A549 (cell line): ENCODE data around the gene CYP4V2. TPM values are rescaled to one million over a fixed set of nuclear protein-coding genes. Genes with fewer than 3 reads are reported as not detected.

Source experiments
- ATAC-seq, 2 experiments: fragments of 200-7000 bp in 1 of 2; fragments of >200 bp in 1 of 2; cut with Nextera tagmentation in 1 of 2; cut with Tn5 transposase in 1 of 2; 3 replicates each; pipeline versions ENCODE4 v1.8.0 to v1.9.1; 2018 to 2020; ENCODE audit warnings: mild to moderate bottlenecking in 1 of 2, moderate library complexity in 1 of 2
- CTCF ChIA-PET: fragments of 300-600 bp; sonication (Branson Sonifier 250); formaldehyde crosslinking; extraction: SDS; loops from one replicate; lab custom pipeline; 2021; ENCODE audit warnings: antibody characterized with exemption, inconsistent platforms; lab: Yijun Ruan, JAX
- POLR2A ChIA-PET: fragments of 350-600 bp; formaldehyde crosslinking; extraction: SDS; loops from one replicate; lab custom pipeline; 2021; ENCODE audit warnings: antibody characterized with exemption, inconsistent platforms; lab: Yijun Ruan, JAX
- DNase-seq, 2 experiments: peaks; one replicate each; pipeline versions ENCODE4 v3.0.0 to v3.0.0-alpha.2; 2011 to 2016; ENCODE audit warnings: low read depth in 1 of 2, low spot score in 1 of 2
- FAIRE-seq: peaks from 2 replicates; lab custom pipeline; 2011; peaks lifted over from hg19 to GRCh38; lab: Jason Lieb, UNC
- H3K27ac ChIP-seq, 2 experiments: fragments of >200 bp; sonication (Bioruptor Twin); formaldehyde crosslinking; 3 replicates each; pipeline ENCODE4 v1.5.1; 2016 to 2017
- H3K4me1 ChIP-seq: fragments of >200 bp; sonication (Bioruptor Twin); formaldehyde crosslinking; 3 replicates; pipeline ENCODE4 v1.6.1; 2016
- H3K4me2 ChIP-seq: fragments of >200 bp; sonication (Bioruptor Twin); formaldehyde crosslinking; 3 replicates; pipeline ENCODE4 v1.6.1; 2016
- H3K4me3 ChIP-seq: fragments of >200 bp; sonication (Bioruptor Twin); formaldehyde crosslinking; 3 replicates; pipeline ENCODE4 v1.5.1; 2016
- H3K9me3 ChIP-seq: fragments of >200 bp; sonication (Bioruptor Twin); formaldehyde crosslinking; 3 replicates; pipeline ENCODE4 v1.6.1; 2016
- BHLHE40 ChIP-seq: IDR thresholded peaks from 2 replicates; pipeline ENCODE4 v1.6.1; 2012; ENCODE audit warnings: low read depth, low read length, inconsistent platforms
- EHMT2 ChIP-seq: fragments of 200-600 bp; sonication (generic); IDR thresholded peaks from 2 replicates; pipeline ENCODE4 v1.6.1; 2016; ENCODE audit warnings: antibody characterized with exemption, low read depth, mild to moderate bottlenecking, moderate library complexity
- ESRRA ChIP-seq: fragments of 150-350 bp; IDR thresholded peaks from 2 replicates; pipeline ENCODE4 v1.6.1; 2014; ENCODE audit warnings: mild to moderate bottlenecking, low read length, borderline replicate concordance
- FOXS1 ChIP-seq: fragments of 250-450 bp; sonication (Bioruptor Pico); IDR thresholded peaks from 2 replicates; pipeline ENCODE4 v1.5.0; 2020; ENCODE audit warnings: mild to moderate bottlenecking, moderate library complexity
- HDAC2 ChIP-seq: fragments of 200-600 bp; sonication (generic); IDR thresholded peaks from 2 replicates; pipeline ENCODE4 v1.6.1; 2016
- HEYL ChIP-seq: fragments of 250-450 bp; sonication (Bioruptor Pico); IDR thresholded peaks from 2 replicates; pipeline ENCODE4 v1.8.0; 2021; ENCODE audit warnings: mild to moderate bottlenecking, moderate library complexity
- HOXB13 ChIP-seq: fragments of 250-450 bp; sonication (Bioruptor Pico); IDR thresholded peaks from 2 replicates; pipeline ENCODE4 v1.5.0; 2020; ENCODE audit warnings: low read depth, mild to moderate bottlenecking, moderate library complexity
- JUN ChIP-seq, 2 experiments: fragments of >200 bp; sonication (Bioruptor Twin); formaldehyde crosslinking; IDR thresholded peaks; 2 replicates in 1 of 2; 3 replicates in 1 of 2; pipeline ENCODE4 v1.6.1; 2016 to 2017
- RARB ChIP-seq: fragments of 250-450 bp; sonication (Bioruptor Pico); IDR thresholded peaks from 2 replicates; pipeline ENCODE4 v1.8.0; 2021; ENCODE audit warnings: mild to moderate bottlenecking, moderate library complexity
- RCOR1 ChIP-seq: fragments of 150-350 bp; IDR thresholded peaks from 2 replicates; pipeline ENCODE4 v1.6.1; 2014; ENCODE audit warnings: antibody characterized with exemption, low read length, low read depth
- TP53 ChIP-seq: fragments of 250-450 bp; sonication (Bioruptor Pico); IDR thresholded peaks from 2 replicates; pipeline ENCODE4 v1.5.0; 2021; ENCODE audit warnings: mild to moderate bottlenecking, moderate library complexity
- ZNF302 ChIP-seq: fragments of 250-450 bp; sonication (Bioruptor Pico); IDR thresholded peaks from 2 replicates; pipeline ENCODE4 v1.9.0; 2021; ENCODE audit warnings: inconsistent platforms, mild to moderate bottlenecking, moderate library complexity
- WGBS: methylation state at CpG from one replicate; pipeline ENCODE4 v1.1.6; 2017; ENCODE audit errors: missing lambda C conversion rate; 5-methylcytosine and 5-hydroxymethylcytosine counted together
- polyA plus RNA-seq, 4 experiments: library from polyadenylated mRNA; depleted of rRNA in 3 of 4; stranded (reverse); fragments of >200 nt; fragmentation: RNase III in 1 of 4; extraction: RNeasy Plus Mini Kit Qiagen cat#74134 plus additional on column Dnase treatment in 1 of 4; gene quantifications; 2 replicates in 3 of 4; 3 replicates in 1 of 4; pipeline ENCODE4 v1.2.3, GENCODE V29; 2011 to 2017
- TF ChIP-seq, protein P1 (sequence below): IDR thresholded peaks from 2 replicates; pipeline ENCODE4 v1.6.1; 2012; ENCODE audit warnings: low read depth, borderline replicate concordance
- TF ChIP-seq, protein P2 (sequence below): IDR thresholded peaks from 2 replicates; pipeline ENCODE4 v1.6.1; 2012

Gene CYP4V2
- polyA plus RNA-seq, 2 of the 4 experiments (the other 2 are of a cell fraction), result 3.0 to 5.0 TPM

DNA sequence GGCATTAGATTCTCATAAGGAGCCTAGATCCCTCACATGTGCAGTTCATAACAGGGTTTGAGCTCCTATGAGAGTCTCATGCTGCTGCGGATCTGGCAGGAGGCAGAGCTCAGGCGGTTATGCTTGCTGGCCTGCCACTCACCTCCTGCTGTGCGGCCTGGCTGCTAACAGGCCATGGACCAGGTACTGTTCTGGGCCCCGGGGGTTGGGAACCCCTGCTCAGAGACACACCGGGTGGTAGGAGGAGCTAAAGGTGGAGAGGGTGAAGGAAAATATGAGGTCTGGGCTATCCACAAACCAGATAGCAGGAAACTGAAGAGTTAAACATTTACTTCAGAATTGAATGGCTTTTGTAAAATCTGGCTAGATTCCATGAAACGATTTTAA lies 68.7 kb downstream of the CYP4V2 start:
- no peak for DNase-seq
- ChIA-PET CTCF (no interaction called here), POLR2A (no interaction called here)
- H3K9me3 ChIP-seq, result no peaks in the 10 kb centered on the region
- no peak overlapping the region for H3K27ac ChIP-seq
- H3K4me3 ChIP-seq, result no peak overlapping the region
- no peaks in the 10 kb centered on the region for H3K4me1 ChIP-seq
- no peak for FAIRE-seq
- 44% methylated on average over 5 of the region's 6 CpGs for WGBS
- ATAC-seq, result no peak
- TF ChIP-seq BHLHE40 (no peak), HEYL (CRISPR knock-in tag) (no peak), ESRRA (no peak), HOXB13 (CRISPR knock-in tag) (no peak), RARB (no peak), FOXS1 (no peak), TP53 (CRISPR knock-in tag) (no peak), HDAC2 (no peak), EHMT2 (no peak), RCOR1 (no peak), ZNF302 (CRISPR knock-in tag) (no peak), JUN (IDR thresholded peaks at IDR 0.05) (no peak)
- TF ChIP-seq, protein P1, sequence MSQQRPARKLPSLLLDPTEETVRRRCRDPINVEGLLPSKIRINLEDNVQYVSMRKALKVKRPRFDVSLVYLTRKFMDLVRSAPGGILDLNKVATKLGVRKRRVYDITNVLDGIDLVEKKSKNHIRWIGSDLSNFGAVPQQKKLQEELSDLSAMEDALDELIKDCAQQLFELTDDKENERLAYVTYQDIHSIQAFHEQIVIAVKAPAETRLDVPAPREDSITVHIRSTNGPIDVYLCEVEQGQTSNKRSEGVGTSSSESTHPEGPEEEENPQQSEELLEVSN, result no peak
- TF ChIP-seq, protein P2, sequence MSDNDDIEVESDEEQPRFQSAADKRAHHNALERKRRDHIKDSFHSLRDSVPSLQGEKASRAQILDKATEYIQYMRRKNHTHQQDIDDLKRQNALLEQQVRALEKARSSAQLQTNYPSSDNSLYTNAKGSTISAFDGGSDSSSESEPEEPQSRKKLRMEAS, result no peak
- no peak overlapping the region for H3K4me2 ChIP-seq

Other genes with a start within 250 kb of the CYP4V2 start
- gene TLR3, start 122.4 kb upstream of the CYP4V2 start, polyA plus RNA-seq (2011; rRNA removed), result 0.74 and 0.81 TPM in 2 replicates
- gene TLR3, start 122.4 kb upstream of the CYP4V2 start, polyA plus RNA-seq (2017; fragmentation: RNase III; extraction: RNeasy Plus Mini Kit Qiagen cat#74134 plus additional on column Dnase treatment), result 0.09 to 0.29 TPM (median 0.16 TPM) in 3 replicates
- 3.0 and 3.9 TPM in 2 replicates for gene FAM149A, start 86.9 kb upstream of the CYP4V2 start, polyA plus RNA-seq (2011; rRNA removed)
- gene FAM149A, start 86.9 kb upstream of the CYP4V2 start, polyA plus RNA-seq (2017; fragmentation: RNase III; extraction: RNeasy Plus Mini Kit Qiagen cat#74134 plus additional on column Dnase treatment), result 1.4 to 1.8 TPM (median 1.7 TPM) in 3 replicates
- 0.19 TPM in 1 of 2 replicates, not detected in the other for gene KLKB1, start 35.9 kb downstream of the CYP4V2 start, polyA plus RNA-seq (2011; rRNA removed)
- gene KLKB1, start 35.9 kb downstream of the CYP4V2 start, polyA plus RNA-seq (2017; fragmentation: RNase III; extraction: RNeasy Plus Mini Kit Qiagen cat#74134 plus additional on column Dnase treatment), result 0.08 to 0.13 TPM in 2 of 3 replicates, not detected in the other
- not detected in 2 replicates for gene F11, start 74.6 kb downstream of the CYP4V2 start, polyA plus RNA-seq (2011; rRNA removed)
- not detected in 3 replicates for gene F11, start 74.6 kb downstream of the CYP4V2 start, polyA plus RNA-seq (2017; fragmentation: RNase III; extraction: RNeasy Plus Mini Kit Qiagen cat#74134 plus additional on column Dnase treatment)